Measurements from ENCODE around the gene BCHE.

GRCh38 chr3:165820671-165821123 lies 16.5 kb downstream of the BCHE start:
- no peak for TF ChIP-seq POLR2AphosphoS5 (IDR thresholded peaks at IDR 0.05; ENCODE audit: low read depth, low read length)
- TF ChIP-seq POLR2A (IDR thresholded peaks at IDR 0.05; ENCODE audit: low read depth, low read length), result no peak
